NCI-H1417 treated with DMSO at 0.1 percent for 48 hours (cell line): Measurements from ENCODE around the gene TERB1.

Source experiments
- DNase-seq: peaks from one replicate; lab custom pipeline; 2025; lab: John Stamatoyannopoulos, UW

Gene TERB1, protein sequence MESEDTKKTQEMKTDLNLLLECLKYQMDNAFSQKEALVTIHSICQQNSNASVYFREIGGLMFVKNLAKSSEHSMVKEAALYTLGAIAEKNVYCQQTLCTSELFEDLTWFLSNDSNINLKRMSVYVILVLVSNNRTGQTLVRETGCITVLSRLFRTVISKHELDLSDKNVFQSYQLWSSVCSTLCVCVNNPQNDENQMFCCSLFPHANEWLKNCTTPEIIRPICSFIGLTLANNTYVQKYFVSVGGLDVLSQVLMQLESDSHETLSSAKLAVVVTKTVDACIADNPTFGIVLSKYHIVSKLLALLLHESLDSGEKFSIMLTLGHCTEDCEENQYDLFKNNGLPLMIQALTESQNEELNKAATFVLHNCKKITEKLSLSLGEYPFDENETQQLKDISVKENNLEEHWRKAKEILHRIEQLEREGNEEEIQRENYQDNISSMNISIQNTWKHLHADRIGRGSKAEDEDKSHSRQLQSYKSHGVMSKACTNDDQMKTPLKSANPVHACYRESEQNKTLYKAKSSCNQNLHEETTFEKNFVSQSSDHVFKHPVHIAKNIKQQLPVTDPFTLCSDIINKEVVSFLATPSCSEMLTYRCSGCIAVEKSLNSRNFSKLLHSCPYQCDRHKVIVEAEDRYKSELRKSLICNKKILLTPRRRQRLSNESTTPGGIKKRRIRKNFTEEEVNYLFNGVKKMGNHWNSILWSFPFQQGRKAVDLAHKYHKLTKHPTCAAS

GRCh38 chr16:66801320-66802105, at the start of gene TERB1:
Gene TERB1 (minus strand): TSS chr16:66801584. CDS start chr16:66796798, 4,786 bp downstream.
- no peak for DNase-seq

DNA sequence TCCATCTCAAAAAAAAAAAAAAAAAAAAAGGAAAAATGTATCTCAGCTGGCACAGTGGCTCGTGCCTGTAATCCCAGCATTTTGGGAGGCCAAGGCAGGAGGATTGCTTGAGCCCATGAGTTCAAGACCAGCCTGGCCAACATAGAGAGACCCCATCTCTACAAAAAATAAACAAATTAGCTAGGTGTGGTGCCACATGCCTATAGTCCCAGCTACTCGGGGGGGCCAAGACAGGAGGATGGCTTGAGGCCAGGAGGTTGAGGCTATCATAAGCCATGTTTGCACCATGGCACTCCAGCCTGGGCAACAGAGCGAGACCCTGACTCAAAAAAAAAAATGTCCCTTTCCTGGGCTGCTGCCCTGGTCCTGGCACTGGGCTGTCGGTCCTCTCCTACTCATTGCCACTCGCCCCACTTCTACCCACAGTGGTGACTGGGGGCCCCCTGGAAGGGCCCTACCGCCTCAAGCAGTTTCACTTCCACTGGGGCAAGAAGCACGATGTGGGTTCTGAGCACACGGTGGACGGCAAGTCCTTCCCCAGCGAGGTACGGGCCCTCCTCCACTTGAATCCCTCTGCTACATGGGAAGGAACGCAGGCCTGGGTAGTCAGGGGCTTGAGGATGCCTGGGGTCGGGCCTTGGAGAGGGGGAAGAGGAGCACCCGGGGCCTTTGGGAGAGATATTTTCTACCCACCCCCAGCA, 48.9 kb upstream of the TERB1 start:
- no peak for DNase-seq

DNA sequence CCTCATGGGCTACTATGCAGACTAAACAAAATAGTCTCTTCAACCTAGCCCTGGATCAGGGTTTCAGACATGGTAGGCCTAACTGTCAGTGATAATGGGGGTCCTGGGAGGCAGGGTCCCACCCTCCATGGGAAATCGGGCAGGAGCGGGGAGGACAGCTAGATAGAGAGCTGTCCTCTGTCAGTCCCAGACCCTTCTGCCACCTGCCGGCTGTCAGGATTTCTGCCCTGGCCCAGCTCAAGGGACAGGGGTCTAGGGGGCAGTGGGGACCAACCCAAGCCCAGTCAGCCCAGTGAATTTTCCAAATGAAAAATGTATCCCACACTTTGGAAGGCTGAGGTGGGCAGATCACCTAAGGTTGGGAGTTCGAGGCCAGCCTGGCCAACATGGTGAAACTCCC, 48.2 kb upstream of the TERB1 start:
- no peak for DNase-seq

DNA sequence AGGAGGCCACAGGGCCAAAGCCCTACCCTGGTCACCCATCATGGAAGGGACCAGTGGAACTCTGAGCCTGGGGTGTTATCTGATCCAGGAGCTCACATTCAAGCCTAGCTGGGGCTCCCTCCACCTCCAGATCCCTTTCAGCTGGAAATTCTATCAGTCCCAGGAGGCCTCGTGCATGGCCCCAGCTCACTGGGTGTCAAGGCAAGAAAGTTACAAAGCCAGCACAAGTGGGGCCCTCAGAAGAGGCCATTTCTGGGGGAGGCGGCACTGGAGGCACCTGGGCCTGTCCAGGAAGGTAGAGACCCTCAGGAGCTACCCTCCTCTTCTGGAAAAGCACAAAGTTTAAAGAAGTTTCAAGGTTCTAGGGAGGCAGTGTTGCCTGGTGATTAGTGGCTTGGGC, 47.6 kb upstream of the TERB1 start:
- DNase-seq, result no peak

- DNase-seq, result no peak
Observed at GRCh38 chr16:66848172-66848571, 46.8 kb upstream of the TERB1 start.

- DNase-seq, result no peak
Observed at GRCh38 chr16:66847533-66848067, 46.2 kb upstream of the TERB1 start.

DNA sequence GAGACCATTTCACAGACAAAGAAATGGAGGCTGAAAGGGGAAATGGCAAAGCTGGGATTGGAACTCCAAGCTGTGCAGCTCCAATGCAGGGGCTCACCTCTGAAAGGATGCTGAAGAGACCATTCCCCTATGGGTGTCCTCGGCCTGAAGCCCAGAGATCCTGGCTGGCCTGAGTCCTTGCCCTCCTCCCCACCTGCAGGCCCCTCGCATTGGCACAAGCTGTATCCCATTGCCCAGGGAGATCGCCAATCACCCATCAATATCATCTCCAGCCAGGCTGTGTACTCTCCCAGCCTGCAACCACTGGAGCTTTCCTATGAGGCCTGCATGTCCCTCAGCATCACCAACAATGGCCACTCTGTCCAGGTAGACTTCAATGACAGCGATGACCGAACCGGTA, 45.4 kb upstream of the TERB1 start:
- no peak for DNase-seq

GRCh38 chr16:66846266-66846665, 44.9 kb upstream of the TERB1 start:
- no peak for DNase-seq

- no peak for DNase-seq
Observed at GRCh38 chr16:66845791-66846221, 44.4 kb upstream of the TERB1 start.

GRCh38 chr16:66845080-66845410, 43.7 kb upstream of the TERB1 start:
- DNase-seq, result no peak

GRCh38 chr16:66844342-66845079, 43.1 kb upstream of the TERB1 start, which contains the start of gene CA7:
Gene CA7 (plus strand): TSS chr16:66844414. CDS start chr16:66844488, 74 bp downstream.
- no peak for DNase-seq

GRCh38 chr16:66844009-66844341, 42.6 kb upstream of the TERB1 start:
- no peak for DNase-seq

DNA sequence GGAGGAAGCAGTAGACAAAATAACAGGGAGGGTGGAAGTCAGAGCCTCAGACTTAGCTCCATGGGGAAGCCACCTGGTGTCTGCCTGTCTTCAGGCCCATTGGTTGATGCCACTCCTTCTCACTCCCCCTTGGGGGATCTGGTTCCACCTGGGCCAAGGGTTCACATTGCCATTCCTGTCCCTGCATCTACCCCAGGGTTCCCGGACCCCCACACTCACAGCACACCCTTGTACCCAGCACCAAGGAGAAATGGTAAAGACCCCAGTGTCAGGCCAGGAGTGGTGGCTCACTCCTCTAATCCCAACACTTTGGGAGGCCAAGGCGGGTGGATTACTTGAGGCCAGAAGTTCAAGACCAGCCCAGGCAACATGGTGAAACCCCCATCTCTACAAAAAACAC, 41.8 kb upstream of the TERB1 start:
- DNase-seq, result no peak

DNA sequence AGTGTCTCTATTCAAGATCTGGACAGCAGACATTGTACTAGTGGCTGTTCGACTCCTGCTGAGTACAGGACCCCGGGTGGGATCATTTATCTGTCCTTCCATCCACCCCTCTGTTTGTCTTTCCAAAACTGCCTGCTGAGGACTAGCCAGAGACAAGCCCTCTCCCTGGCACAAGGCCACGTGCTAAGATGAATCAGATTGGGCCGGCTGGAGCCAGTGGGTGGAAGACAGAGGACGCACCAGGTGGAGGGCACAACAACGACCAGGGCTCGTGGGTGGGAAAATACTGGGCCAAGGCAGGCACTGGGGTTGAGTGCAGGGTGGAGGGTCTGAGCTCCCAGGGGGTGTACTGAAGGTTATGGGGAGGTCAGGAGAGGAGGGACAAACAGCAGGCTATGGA, 41.4 kb upstream of the TERB1 start:
- no peak for DNase-seq

DNA sequence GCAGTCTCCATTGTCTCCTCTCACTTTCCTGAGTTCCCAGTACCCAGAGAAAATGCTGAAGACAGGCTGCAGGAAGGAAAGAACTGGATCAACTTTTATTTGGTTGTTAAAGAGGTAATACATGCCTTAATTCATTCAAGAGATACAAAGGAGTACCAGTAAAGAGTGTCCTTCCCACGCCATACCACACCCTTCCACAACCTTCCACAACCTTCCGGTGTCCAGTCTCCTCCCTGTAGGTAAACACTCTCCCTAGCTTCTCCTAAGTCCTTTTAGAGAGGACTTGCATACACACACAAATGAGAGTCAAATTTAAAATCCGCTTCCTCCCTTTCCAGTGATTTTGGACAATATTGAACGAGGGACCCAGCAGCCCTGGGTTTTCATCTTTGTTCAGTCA, 40.0 kb upstream of the TERB1 start:
- no peak for DNase-seq

GRCh38 chr16:66840883-66841282, 39.5 kb upstream of the TERB1 start:
- DNase-seq, result no peak

DNA sequence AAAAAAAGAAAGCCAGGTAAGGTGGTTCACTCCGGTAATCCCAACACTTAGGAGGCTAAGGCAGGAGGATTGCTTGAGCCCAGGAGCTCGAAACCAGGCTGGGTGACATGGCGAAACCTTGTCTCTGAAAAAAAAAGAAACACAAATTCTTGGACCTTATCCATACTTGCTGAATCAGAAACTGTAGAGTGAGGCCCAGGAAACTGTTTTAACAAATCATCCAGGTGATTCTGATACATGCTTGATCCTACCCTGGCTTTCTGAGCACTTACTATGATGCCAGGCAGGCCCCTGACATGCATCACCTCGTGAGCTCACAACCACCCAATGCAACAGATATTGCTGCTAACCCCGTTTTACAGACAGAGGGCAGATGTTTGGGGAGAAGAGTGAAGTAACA, 33.4 kb upstream of the TERB1 start:
- no peak for DNase-seq

- no peak for DNase-seq
Observed at GRCh38 chr16:66832661-66833305, 31.4 kb upstream of the TERB1 start.

- no peak for DNase-seq
Observed at GRCh38 chr16:66832190-66832589, 30.8 kb upstream of the TERB1 start.
